HL-60 (cell line): Measurements from ENCODE around the gene NVL.

Source experiments
- DNase-seq, 2 experiments: peaks; one replicate each; pipeline ENCODE4 v3.0.0-alpha.2; 2010 to 2020; ENCODE audit warnings: low read depth in 1 of 2, low spot score in 1 of 2
- H3K27ac ChIP-seq: fragments of 250-450 bp; sonication (Bioruptor Pico); replicated peaks from 2 replicates; pipeline ENCODE4 v1.5.1; 2020; ENCODE audit warnings: mild to moderate bottlenecking, moderate library complexity
- H3K27me3 ChIP-seq: fragments of 250-450 bp; sonication (Bioruptor Pico); 2 replicates; pipeline ENCODE4 v1.5.1; 2021; ENCODE audit warnings: mild to moderate bottlenecking, moderate library complexity; ENCODE audit not compliant: insufficient read depth, poor library complexity, severe bottlenecking
- H3K4me3 ChIP-seq: replicated peaks from 2 replicates; pipeline ENCODE4 v1.5.1; 2011; ENCODE audit warnings: mild to moderate bottlenecking, control low read depth, low read length; ENCODE audit not compliant: insufficient read depth
- GABPA ChIP-seq: IDR thresholded peaks from 2 replicates; pipeline ENCODE4 v1.6.1; 2012; ENCODE audit warnings: low read depth
- POLR2AphosphoS5 ChIP-seq: IDR thresholded peaks from 2 replicates; pipeline ENCODE4 v1.6.1; 2012; ENCODE audit warnings: low read depth
- REST ChIP-seq: IDR thresholded peaks from 2 replicates; pipeline ENCODE4 v1.6.1; 2012; ENCODE audit warnings: low read depth; ENCODE audit not compliant: insufficient replicate concordance
- SPI1 ChIP-seq: IDR thresholded peaks from 2 replicates; pipeline ENCODE4 v1.6.1; 2012; ENCODE audit warnings: low read depth, mild to moderate bottlenecking, borderline replicate concordance
- TF ChIP-seq, protein P1 (sequence below): IDR thresholded peaks from one replicate; pipeline ENCODE4 v1.5.1; 2011; ENCODE audit warnings: low read length, control low read depth, inconsistent platforms; ENCODE audit not compliant: insufficient read depth

NVL gene

GRCh38 chr1:224253721-224254120, 76.3 kb downstream of the NVL start:
- no peak for TF ChIP-seq SPI1
- no peaks in the 10 kb centered on the region for H3K27me3 ChIP-seq

DNA sequence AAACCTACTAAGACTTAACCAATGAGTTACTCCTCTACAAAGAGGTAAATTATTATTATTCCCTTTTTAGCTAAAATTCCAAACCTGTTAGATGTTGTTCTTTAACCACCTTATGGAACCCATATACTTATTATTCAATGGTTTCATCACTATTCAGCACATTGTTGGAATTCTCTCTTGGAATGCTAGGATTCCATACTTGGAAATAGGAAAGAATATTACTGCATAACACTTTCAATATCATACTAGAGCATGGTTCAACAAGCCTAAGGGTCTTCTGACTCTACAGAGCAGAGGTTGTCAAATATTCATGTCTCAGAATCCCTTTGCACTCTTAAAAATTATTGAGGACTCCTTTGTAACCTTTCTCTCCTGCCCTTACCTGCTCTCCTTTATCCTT, 77.5 kb downstream of the NVL start:
- no peak overlapping the region for H3K4me3 ChIP-seq
- no peak overlapping the region for H3K27ac ChIP-seq
- DNase-seq: no peak
- H3K27me3 ChIP-seq: no peaks in the 10 kb centered on the region
- no peak for TF ChIP-seq POLR2AphosphoS5

More at GRCh38 chr1:224253721-224254120, 76.3 kb downstream of the NVL start:
- DNase-seq: no peak
- Histone ChIP-seq H3K27ac (no peak overlapping the region), H3K4me3 (no peak overlapping the region)

DNA sequence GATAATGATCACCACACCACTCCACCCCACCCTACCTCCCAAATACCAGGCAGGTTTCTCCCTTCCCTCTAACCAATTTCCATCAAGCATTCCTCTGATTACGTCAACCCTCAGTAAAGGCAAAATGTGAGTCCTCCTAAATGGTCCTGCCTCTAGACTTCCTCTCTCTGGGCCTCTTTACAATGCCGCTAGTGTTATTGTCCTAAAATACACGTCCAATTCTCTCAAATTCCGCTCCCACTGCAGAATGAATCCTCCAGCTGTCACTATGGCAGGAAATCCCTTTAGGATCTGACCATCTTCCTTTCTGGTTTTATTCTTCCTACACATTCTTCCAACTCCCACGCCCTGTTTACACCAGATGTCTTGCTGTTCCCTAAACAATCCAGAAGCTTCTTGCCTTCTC, 78.2 kb downstream of the NVL start:
- TF ChIP-seq REST (no peak), SPI1 (no peak), GABPA (no peak), POLR2AphosphoS5 (no peak)
- TF ChIP-seq, protein P1, sequence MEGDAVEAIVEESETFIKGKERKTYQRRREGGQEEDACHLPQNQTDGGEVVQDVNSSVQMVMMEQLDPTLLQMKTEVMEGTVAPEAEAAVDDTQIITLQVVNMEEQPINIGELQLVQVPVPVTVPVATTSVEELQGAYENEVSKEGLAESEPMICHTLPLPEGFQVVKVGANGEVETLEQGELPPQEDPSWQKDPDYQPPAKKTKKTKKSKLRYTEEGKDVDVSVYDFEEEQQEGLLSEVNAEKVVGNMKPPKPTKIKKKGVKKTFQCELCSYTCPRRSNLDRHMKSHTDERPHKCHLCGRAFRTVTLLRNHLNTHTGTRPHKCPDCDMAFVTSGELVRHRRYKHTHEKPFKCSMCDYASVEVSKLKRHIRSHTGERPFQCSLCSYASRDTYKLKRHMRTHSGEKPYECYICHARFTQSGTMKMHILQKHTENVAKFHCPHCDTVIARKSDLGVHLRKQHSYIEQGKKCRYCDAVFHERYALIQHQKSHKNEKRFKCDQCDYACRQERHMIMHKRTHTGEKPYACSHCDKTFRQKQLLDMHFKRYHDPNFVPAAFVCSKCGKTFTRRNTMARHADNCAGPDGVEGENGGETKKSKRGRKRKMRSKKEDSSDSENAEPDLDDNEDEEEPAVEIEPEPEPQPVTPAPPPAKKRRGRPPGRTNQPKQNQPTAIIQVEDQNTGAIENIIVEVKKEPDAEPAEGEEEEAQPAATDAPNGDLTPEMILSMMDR: no peak
- no peaks in the 10 kb centered on the region for H3K27me3 ChIP-seq
- no peak for DNase-seq

DNA sequence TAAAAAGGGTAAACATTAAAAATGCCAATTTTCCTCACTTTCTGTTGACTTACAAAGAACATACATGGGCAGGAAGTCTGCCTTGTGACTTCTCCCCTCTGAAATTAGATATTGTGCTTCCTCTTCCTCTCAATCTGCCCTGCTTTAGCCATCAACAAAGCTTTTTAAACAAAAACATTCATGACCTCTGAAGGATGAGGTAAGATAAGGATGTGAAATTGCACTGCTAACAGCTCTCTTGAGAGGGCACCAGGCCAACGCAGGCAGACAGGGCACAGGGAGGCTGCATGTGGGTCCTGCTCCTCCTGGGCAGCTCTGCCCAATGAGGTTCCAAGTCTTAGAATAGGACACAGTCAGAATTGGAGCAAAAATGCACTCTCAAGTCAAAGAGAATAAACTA, 84.8 kb downstream of the NVL start:
- peak; percentile 77 for DNase-seq
- TF ChIP-seq, protein P1: no peak
- TF ChIP-seq SPI1: peak; percentile 77
- peak; percentile 39; the same call in 1 of the 2 replicates for TF ChIP-seq POLR2AphosphoS5
- Histone ChIP-seq H3K27me3 (no peaks in the 10 kb centered on the region), H3K4me3 (no peak overlapping the region), H3K27ac (peak overlapping the region; percentile 61)

More for the DNA sequence above, 78.2 kb downstream of the NVL start:
- no peak overlapping the region for H3K4me3 ChIP-seq
- no peak overlapping the region for H3K27ac ChIP-seq

GRCh38 chr1:224238756-224239155, 91.2 kb downstream of the NVL start:
- H3K27ac ChIP-seq: no peak overlapping the region
- DNase-seq: no peak
- TF ChIP-seq GABPA (no peak), REST (no peak), POLR2AphosphoS5 (no peak), SPI1 (no peak)
- TF ChIP-seq, protein P1: no peak
- H3K4me3 ChIP-seq: no peak overlapping the region
- H3K27me3 ChIP-seq: no peaks in the 10 kb centered on the region
